ENCODE measurements around the gene MAP2.
A peak's percentile ranks its signal among the peaks of the same experiment; 100 is the strongest.

GRCh38 chr2:209556354-209556961 is 132.6 kb downstream of the MAP2 start:
- TF ChIP-seq CTCF (CRISPR knock-in tag; IDR thresholded peaks at IDR 0.05), result peak; percentile 45
- no peak for TF ChIP-seq BHLHE40 (IDR thresholded peaks at IDR 0.05; ENCODE audit: low read length)
- no peak for TF ChIP-seq SNAPC5 (CRISPR knock-in tag; IDR thresholded peaks at IDR 0.05; ENCODE audit: borderline replicate concordance)
- TF ChIP-seq PHF21A (CRISPR knock-in tag; IDR thresholded peaks at IDR 0.05), result no peak

Data from HepG2 (cell line).